Endothelial cell of umbilical vein (primary cell): Measurements from ENCODE around the gene DMD. TPM values are rescaled to one million over a fixed set of nuclear protein-coding genes. Genes with fewer than 3 reads are reported as not detected.

Experiments
- BruUV-seq: library from RNA; stranded (reverse); fragments of 400-500 nt; replicated peaks from 2 replicates; lab custom pipeline; 2021; lab: Mats Ljungman, UMichigan
- CTCF ChIA-PET: fragments of 300-600, 350-600 bp; sonication (Branson Sonifier 250); formaldehyde crosslinking; loops from one replicate; lab custom pipeline; 2021; ENCODE audit warnings: antibody characterized with exemption, inconsistent platforms; lab: Charles Lee
- POLR2A ChIA-PET: fragments of 300-600, 350-600 bp; sonication (Branson Sonifier 250); formaldehyde crosslinking; loops from one replicate; lab custom pipeline; 2021; ENCODE audit warnings: antibody characterized with exemption, inconsistent platforms; lab: Charles Lee
- DNase-seq: peaks from one replicate; pipeline ENCODE4 v3.0.0-alpha.2; 2011; ENCODE audit warnings: low read depth, low spot score
- FAIRE-seq: peaks from 2 replicates; lab custom pipeline; 2011; peaks lifted over from hg19 to GRCh38; lab: Jason Lieb, UNC
- H2AFZ ChIP-seq: 2 replicates; pipeline ENCODE4 v1.6.0; 2012; ENCODE audit warnings: low read depth, low read length, control low read depth, inconsistent platforms
- H3K27ac ChIP-seq: 2 replicates; pipeline ENCODE4 v1.5.1; 2011; ENCODE audit warnings: low read depth, mild to moderate bottlenecking, control low read depth, low read length, moderate library complexity; ENCODE audit not compliant: insufficient read depth
- H3K27me3 ChIP-seq, 2 experiments: 2 replicates each; pipeline versions ENCODE4 v1.6.0 to v1.6.1; 2011; ENCODE audit warnings: low read length in 2 of 2, mixed read lengths in 1 of 2; ENCODE audit not compliant: control insufficient read depth in 2 of 2, insufficient read depth in 2 of 2
- H3K36me3 ChIP-seq, 2 experiments: 2 replicates in 1 of 2; 3 replicates in 1 of 2; pipeline ENCODE4 v1.5.1; 2011; ENCODE audit warnings: low read length in 2 of 2, mild to moderate bottlenecking in 1 of 2, moderate library complexity in 1 of 2; ENCODE audit not compliant: control insufficient read depth in 2 of 2, insufficient read depth in 2 of 2; ENCODE audit errors: extremely low read depth in 1 of 2
- H3K4me1 ChIP-seq: 3 replicates; pipeline ENCODE4 v1.5.1; 2011; ENCODE audit warnings: mild to moderate bottlenecking, low read length; ENCODE audit not compliant: control insufficient read depth, insufficient read depth; ENCODE audit errors: extremely low read depth
- H3K4me2 ChIP-seq: 2 replicates; pipeline ENCODE4 v1.6.1; 2011; ENCODE audit warnings: low read length, control low read depth, mixed read lengths; ENCODE audit not compliant: insufficient read depth
- H3K4me3 ChIP-seq, 3 experiments: fragments of 200-600 bp in 1 of 3; sonication (generic), shearing (Covaris generic) in 1 of 3; replicated peaks in 1 of 3; 2 replicates each; pipeline ENCODE4 v1.5.1; 2011 to 2016; ENCODE audit warnings: control low read depth in 3 of 3, low read length in 3 of 3, mild to moderate bottlenecking in 2 of 3, inconsistent platforms in 1 of 3, low read depth in 1 of 3, moderate library complexity in 1 of 3; ENCODE audit not compliant: insufficient read depth in 1 of 3
- H3K79me2 ChIP-seq: 2 replicates; pipeline ENCODE4 v1.6.0; 2012; ENCODE audit warnings: low read length, inconsistent platforms; ENCODE audit not compliant: control insufficient read depth, insufficient read depth
- H3K9ac ChIP-seq: replicated peaks from 2 replicates; pipeline ENCODE3; 2011; ENCODE audit warnings: low read length, control low read depth; ENCODE audit not compliant: insufficient read depth; ENCODE audit errors: extremely low read depth
- H3K9me1 ChIP-seq: replicated peaks from 3 replicates; pipeline ENCODE4 v1.6.0; 2011; ENCODE audit warnings: mild to moderate bottlenecking, low read length; ENCODE audit not compliant: control insufficient read depth, insufficient read depth; ENCODE audit errors: extremely low read depth
- H3K9me3 ChIP-seq: replicated peaks from 2 replicates; pipeline ENCODE4 v1.5.1; 2012; ENCODE audit warnings: low read length, inconsistent platforms; ENCODE audit not compliant: control insufficient read depth, insufficient read depth
- H4K20me1 ChIP-seq: replicated peaks from 2 replicates; pipeline ENCODE3; 2011; ENCODE audit warnings: mild to moderate bottlenecking, low read length; ENCODE audit not compliant: control insufficient read depth, insufficient read depth; ENCODE audit errors: extremely low read depth
- EZH2 ChIP-seq: IDR thresholded peaks from 2 replicates; pipeline ENCODE4 v1.6.1; 2012; ENCODE audit warnings: borderline replicate concordance, low read depth, mild to moderate bottlenecking, moderate library complexity, low read length, inconsistent platforms; ENCODE audit not compliant: severe bottlenecking
- FOS ChIP-seq: IDR thresholded peaks from 2 replicates; pipeline ENCODE4 v1.6.1; 2011; ENCODE audit warnings: mild to moderate bottlenecking, low read length, moderate library complexity, borderline replicate concordance; ENCODE audit not compliant: insufficient read depth
- GATA2 ChIP-seq: IDR thresholded peaks from 2 replicates; pipeline ENCODE4 v1.7.0; 2011; ENCODE audit warnings: low read depth, mild to moderate bottlenecking, moderate library complexity, mixed read lengths, low read length; ENCODE audit not compliant: insufficient read length, insufficient read depth
- JUN ChIP-seq: IDR thresholded peaks from 2 replicates; pipeline ENCODE4 v1.6.1; 2011; ENCODE audit warnings: borderline replicate concordance, low read depth; ENCODE audit not compliant: insufficient read length, insufficient read depth
- MAX ChIP-seq: IDR thresholded peaks from 2 replicates; pipeline ENCODE4 v1.6.1; 2011; ENCODE audit not compliant: insufficient read depth, insufficient read length
- MYC ChIP-seq: IDR thresholded peaks from one replicate; pipeline ENCODE4 v1.6.1; 2011; ENCODE audit warnings: mild to moderate bottlenecking, low read depth, low read length
- POLR2A ChIP-seq: IDR thresholded peaks from 2 replicates; pipeline ENCODE4 v1.6.1; 2012; ENCODE audit warnings: low read depth, mild to moderate bottlenecking, control low read depth, low read length
- POLR2AphosphoS5 ChIP-seq: IDR thresholded peaks from 2 replicates; pipeline ENCODE4 v1.6.1; 2012; ENCODE audit warnings: low read depth, mild to moderate bottlenecking, control low read depth, low read length, moderate library complexity; ENCODE audit not compliant: insufficient read depth
- dilution Hi-C: fragments of 300-500 bp; cut with MboI; formaldehyde crosslinking; loops from one replicate; pipeline ENCODE4 v1.15.0; 2019; ENCODE audit warnings: low sequenced_read_pairs; ENCODE audit not compliant: extremely low pct_ligation_motif_present
- intact Hi-C: fragments of 100-400 bp; cut with micrococcal nuclease; formaldehyde crosslinking; loops from one replicate; pipeline ENCODE4 v1.10.0; 2022
- polyA plus RNA-seq, 4 experiments: library from polyadenylated mRNA; depleted of rRNA in 3 of 4; stranded (reverse) in 3 of 4; unstranded in 1 of 4; fragments of >200 nt; gene quantifications; 2 replicates each; pipeline versions ENCODE4 v1.2.1 to v1.2.3, GENCODE V29; 2011 to 2012; ENCODE audit warnings: missing spikeins in 1 of 4
- total RNA-seq: library from RNA; stranded (reverse); gene quantifications from 2 replicates; pipeline ENCODE4 v1.2.3, GENCODE V29; 2021
- TF ChIP-seq, protein P1 (sequence below), 2 donors: IDR thresholded peaks; 1 replicate in 1 of 2; 2 replicates in 1 of 2; pipeline ENCODE4 v1.5.1; 2011; ENCODE audit warnings: low read length in 2 of 2, mild to moderate bottlenecking in 2 of 2, moderate library complexity in 2 of 2, control low read depth in 1 of 2, inconsistent platforms in 1 of 2, low read depth in 1 of 2; ENCODE audit not compliant: insufficient read depth in 1 of 2; ENCODE audit errors: extremely low read depth in 1 of 2

The DMD gene
- total and polyA plus RNA-seq, 2 donors (not counting 3 experiments of a cell fraction or from before 2014, with no cell fraction given): 7.3 to 9.0 TPM

DNA sequence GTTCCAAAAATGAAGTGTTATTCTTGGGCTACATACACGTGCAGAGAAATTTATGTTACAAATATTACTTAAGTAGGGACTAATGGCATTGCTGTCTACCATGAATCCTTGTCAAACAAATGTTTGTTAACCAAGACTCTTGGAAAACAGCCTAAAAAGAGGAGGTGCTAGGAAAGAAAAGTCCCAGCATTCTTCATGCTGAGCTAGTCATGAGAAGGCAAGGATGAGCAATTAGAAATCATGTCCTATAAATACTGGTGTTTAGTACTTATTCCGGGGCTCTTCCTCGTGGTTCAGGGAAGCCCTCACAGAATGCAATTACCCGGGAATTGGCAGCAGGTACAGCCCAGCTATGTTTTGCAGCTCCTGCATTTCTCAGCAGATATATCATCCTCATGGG lies 1761.4 kb downstream of the DMD start:
- no TSS peak for BruUV-seq
- POLR2A ChIA-PET: no interaction called here
- Histone ChIP-seq H4K20me1 (no peaks in the 10 kb centered on the region), H3K36me3 (no peaks in the 10 kb centered on the region), H3K27me3 (no peaks in the 10 kb centered on the region), H3K4me3 (no peak overlapping the region), H3K9me1 (no peaks in the 10 kb centered on the region), H2AFZ (no peak overlapping the region), H3K27ac (no peak overlapping the region), H3K4me2 (no peak overlapping the region), H3K4me1 (no peaks in the 10 kb centered on the region), H3K79me2 (no peaks in the 10 kb centered on the region), H3K9me3 (no peaks in the 10 kb centered on the region), H3K9ac (no peak overlapping the region)
- TF ChIP-seq POLR2A (no peak), GATA2 (no peak), POLR2AphosphoS5 (no peak), FOS (no peak), MAX (no peak), MYC (no peak), JUN (no peak), EZH2 (no peak)
- TF ChIP-seq, protein P1, sequence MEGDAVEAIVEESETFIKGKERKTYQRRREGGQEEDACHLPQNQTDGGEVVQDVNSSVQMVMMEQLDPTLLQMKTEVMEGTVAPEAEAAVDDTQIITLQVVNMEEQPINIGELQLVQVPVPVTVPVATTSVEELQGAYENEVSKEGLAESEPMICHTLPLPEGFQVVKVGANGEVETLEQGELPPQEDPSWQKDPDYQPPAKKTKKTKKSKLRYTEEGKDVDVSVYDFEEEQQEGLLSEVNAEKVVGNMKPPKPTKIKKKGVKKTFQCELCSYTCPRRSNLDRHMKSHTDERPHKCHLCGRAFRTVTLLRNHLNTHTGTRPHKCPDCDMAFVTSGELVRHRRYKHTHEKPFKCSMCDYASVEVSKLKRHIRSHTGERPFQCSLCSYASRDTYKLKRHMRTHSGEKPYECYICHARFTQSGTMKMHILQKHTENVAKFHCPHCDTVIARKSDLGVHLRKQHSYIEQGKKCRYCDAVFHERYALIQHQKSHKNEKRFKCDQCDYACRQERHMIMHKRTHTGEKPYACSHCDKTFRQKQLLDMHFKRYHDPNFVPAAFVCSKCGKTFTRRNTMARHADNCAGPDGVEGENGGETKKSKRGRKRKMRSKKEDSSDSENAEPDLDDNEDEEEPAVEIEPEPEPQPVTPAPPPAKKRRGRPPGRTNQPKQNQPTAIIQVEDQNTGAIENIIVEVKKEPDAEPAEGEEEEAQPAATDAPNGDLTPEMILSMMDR (IDR thresholded peaks at IDR 0.05; ENCODE audit: extremely low read depth in 1 of 2, insufficient read depth in 1 of 2, low read depth in 1 of 2, low read length in 2 of 2): no peak
- DNase-seq (no peak), FAIRE-seq (no peak)
- CTCF ChIA-PET: no interaction called here
- intact Hi-C loops: no loop called here
- dilution Hi-C loops: no loop called here
